ENCODE measurements around the gene STK32B. TPM values are rescaled to one million over a fixed set of nuclear protein-coding genes. Genes with fewer than 3 reads are reported as not detected.

Gene STK32B
- total RNA-seq, 4 donors from 2014 or later, result 0.39 to 2.7 (median 2.4) TPM

DNA sequence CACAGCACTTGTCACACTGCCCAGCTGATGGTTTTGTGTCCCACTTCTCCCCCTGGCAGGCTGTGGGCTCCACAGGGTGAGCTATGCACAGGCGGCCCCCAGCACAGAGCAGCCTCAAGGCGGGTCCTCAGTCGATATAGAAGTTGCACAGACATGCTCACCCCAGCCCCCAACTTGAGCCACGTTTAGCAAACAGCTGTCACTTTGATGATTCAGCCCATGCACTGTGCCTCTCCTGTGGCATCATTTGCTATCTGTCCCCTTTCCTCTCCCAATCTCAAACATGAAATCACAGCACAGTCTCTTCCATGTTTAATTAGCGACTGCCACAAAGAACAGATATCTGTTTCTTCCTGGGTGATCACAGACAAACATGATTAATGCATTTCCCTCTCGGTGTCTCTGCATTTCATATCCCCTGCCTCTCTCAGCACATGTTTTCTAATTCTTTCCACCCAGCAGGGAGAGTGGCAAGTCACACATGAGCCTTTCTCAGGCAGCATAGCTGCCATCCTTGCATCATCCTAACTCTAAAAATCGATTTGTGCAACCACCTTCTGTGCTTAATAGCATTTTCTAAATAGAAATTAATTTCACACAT lies 452.2 kb downstream of the STK32B start:
- TF ChIP-seq, protein P1, sequence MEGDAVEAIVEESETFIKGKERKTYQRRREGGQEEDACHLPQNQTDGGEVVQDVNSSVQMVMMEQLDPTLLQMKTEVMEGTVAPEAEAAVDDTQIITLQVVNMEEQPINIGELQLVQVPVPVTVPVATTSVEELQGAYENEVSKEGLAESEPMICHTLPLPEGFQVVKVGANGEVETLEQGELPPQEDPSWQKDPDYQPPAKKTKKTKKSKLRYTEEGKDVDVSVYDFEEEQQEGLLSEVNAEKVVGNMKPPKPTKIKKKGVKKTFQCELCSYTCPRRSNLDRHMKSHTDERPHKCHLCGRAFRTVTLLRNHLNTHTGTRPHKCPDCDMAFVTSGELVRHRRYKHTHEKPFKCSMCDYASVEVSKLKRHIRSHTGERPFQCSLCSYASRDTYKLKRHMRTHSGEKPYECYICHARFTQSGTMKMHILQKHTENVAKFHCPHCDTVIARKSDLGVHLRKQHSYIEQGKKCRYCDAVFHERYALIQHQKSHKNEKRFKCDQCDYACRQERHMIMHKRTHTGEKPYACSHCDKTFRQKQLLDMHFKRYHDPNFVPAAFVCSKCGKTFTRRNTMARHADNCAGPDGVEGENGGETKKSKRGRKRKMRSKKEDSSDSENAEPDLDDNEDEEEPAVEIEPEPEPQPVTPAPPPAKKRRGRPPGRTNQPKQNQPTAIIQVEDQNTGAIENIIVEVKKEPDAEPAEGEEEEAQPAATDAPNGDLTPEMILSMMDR (IDR thresholded peaks at IDR 0.05), result no peak
- TF ChIP-seq POLR2A (IDR thresholded peaks at IDR 0.05), result no peak
- TF ChIP-seq EP300 (IDR thresholded peaks at IDR 0.05), result no peak
- DNase-seq (ENCODE audit: low spot score in 2 of 2), result no peak
- Histone ChIP-seq H3K27ac (no peak overlapping the region), H3K27me3 (no peaks in the 10 kb centered on the region), H3K4me1 (no peaks in the 10 kb centered on the region), H3K4me3 (no peak overlapping the region), H3K36me3 (peaks cover 0 to 89% (median 0%) of the 10 kb centered on the region in 3 donors), H3K9me3 (peaks cover 0 to 9% (median 0%) of the 10 kb centered on the region in 4 donors)
- 73 to 76% methylated on average over 7 of the region's 7 CpGs for WGBS, 2 donors

DNA sequence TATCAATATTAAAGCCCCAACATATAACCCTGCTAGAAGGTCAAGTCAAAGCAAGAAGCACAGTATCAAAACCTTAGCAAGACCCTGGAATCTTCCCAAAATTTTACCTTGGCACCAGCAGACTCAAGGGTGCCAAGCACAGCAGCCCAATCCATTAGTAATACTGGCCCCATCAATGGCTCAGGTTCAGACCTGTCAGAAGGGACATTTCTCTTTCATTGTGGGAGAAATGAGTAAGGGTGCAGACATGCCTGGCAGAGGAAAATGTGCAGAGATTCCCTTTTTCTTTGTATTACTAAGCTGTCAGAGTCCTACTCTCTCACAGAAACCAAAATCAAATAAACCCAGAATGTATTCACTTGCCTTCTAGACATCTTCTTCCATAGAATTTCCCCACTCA lies 453.2 kb downstream of the STK32B start:
- DNase-seq (ENCODE audit: low spot score in 2 of 2), result no peak
- Histone ChIP-seq H3K27me3 (no peaks in the 10 kb centered on the region), H3K36me3 (peaks cover 0 to 81% (median 0%) of the 10 kb centered on the region in 3 donors), H3K4me1 (no peaks in the 10 kb centered on the region), H3K27ac (no peak overlapping the region), H3K9me3 (peaks cover 0 to 10% (median 0%) of the 10 kb centered on the region in 4 donors), H3K4me3 (no peak overlapping the region)
- TF ChIP-seq, protein P1 (IDR thresholded peaks at IDR 0.05), result no peak
- TF ChIP-seq EP300 (IDR thresholded peaks at IDR 0.05), result no peak
- no peak for TF ChIP-seq POLR2A (IDR thresholded peaks at IDR 0.05)

DNA sequence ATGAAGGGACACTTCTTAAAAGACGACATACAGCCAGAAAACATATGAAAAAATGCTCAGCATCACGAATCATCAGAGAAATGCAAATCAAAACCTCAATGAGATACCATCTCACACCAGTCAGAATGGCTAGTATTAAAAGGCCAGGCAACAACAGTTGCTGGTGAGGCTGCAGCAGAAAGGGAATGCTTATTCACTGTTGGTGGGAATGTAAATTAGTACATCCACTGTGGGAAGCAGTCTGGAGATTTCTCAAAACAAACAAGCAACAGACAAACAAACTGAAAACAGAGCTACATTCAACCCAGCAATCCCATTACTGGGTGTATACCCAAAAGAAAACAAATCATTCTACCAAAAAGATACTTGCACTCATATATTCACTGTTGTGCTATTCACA lies 459.2 kb downstream of the STK32B start:
- H3K36me3 ChIP-seq, result peaks cover 0 to 30% (median 0%) of the 10 kb centered on the region in 3 donors
- H3K4me1 ChIP-seq, result no peaks in the 10 kb centered on the region
- no peak overlapping the region for H3K4me3 ChIP-seq
- no peak for DNase-seq (ENCODE audit: low spot score in 2 of 2)
- H3K27me3 ChIP-seq, result no peaks in the 10 kb centered on the region
- no peak overlapping the region for H3K27ac ChIP-seq
- 42 to 60% methylated on average over 2 of the region's 2 CpGs for WGBS, 2 donors
- H3K9me3 ChIP-seq, result peaks cover 0 to 6% (median 0%) of the 10 kb centered on the region in 4 donors
- TF ChIP-seq, protein P1 (IDR thresholded peaks at IDR 0.05), result no peak
- TF ChIP-seq POLR2A (IDR thresholded peaks at IDR 0.05) (no peak), EP300 (IDR thresholded peaks at IDR 0.05) (no peak)

DNA sequence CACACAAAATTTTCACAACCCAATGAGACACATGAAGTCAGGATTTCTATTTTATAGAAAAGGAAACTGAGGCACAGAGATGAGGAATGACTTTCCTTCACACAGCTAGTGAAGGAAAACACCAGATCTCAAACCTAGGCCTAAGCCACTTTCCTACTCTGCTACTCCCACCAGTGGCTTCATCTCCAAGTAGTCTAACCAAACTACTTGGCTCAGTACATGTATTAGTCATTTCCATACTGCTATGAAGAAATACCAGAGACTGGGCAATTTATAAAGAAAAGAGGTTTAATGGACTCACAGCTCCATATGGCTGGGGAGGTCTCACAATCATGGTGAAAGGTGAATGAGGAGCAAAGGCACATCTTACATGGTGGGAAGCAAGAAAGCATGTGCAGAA lies 460.5 kb downstream of the STK32B start:
- Histone ChIP-seq H3K9me3 (peaks cover 0 to 6% (median 0%) of the 10 kb centered on the region in 4 donors), H3K36me3 (peaks cover 0 to 17% (median 0%) of the 10 kb centered on the region in 3 donors), H3K4me1 (no peaks in the 10 kb centered on the region), H3K4me3 (no peak overlapping the region), H3K27ac (no peak overlapping the region), H3K27me3 (no peaks in the 10 kb centered on the region)
- no peak for TF ChIP-seq POLR2A (IDR thresholded peaks at IDR 0.05)
- TF ChIP-seq, protein P1 (IDR thresholded peaks at IDR 0.05), result no peak
- no peak for TF ChIP-seq EP300 (IDR thresholded peaks at IDR 0.05)
- DNase-seq (ENCODE audit: low spot score in 2 of 2), result no peak

DNA sequence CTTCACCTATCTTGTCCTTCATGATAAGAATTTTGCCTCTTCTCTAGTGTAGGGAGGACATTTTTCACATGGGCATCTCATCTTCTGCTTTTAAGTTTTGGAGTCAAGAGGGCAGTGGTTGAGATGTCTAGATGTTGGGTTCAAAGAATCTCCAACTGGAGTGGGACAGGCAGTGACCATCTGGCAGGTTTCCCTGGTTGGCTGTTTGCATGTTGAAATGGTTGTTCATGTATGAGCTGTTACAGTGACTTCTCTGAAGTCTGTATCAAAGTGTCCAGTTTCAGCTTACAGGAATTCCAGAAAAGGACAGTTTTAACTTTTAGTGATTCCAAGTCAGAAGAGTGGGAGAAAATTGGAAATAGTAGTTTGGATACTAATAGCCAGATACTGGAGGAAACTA lies 464.4 kb downstream of the STK32B start:
- TF ChIP-seq POLR2A (IDR thresholded peaks at IDR 0.05) (no peak), EP300 (IDR thresholded peaks at IDR 0.05) (no peak)
- TF ChIP-seq, protein P1 (IDR thresholded peaks at IDR 0.05), result no peak
- DNase-seq (ENCODE audit: low spot score in 2 of 2), result no peak
- no peak overlapping the region for H3K27ac ChIP-seq
- peaks cover 0 to 13% (median 0%) of the 10 kb centered on the region in 3 donors for H3K36me3 ChIP-seq
- H3K4me1 ChIP-seq, result no peaks in the 10 kb centered on the region
- no peaks in the 10 kb centered on the region for H3K27me3 ChIP-seq
- no peak overlapping the region for H3K4me3 ChIP-seq
- H3K9me3 ChIP-seq, result peaks cover 0 to 9% (median 0%) of the 10 kb centered on the region in 4 donors
